ENCODE data around the gene RRAD. TPM values are rescaled to one million over a fixed set of nuclear protein-coding genes. Genes with fewer than 3 reads are reported as not detected.

RRAD gene
- total and polyA plus RNA-seq, 2 donors (not counting 3 experiments of a cell fraction or from before 2014, with no cell fraction given): 0.22 to 0.48 TPM

DNA sequence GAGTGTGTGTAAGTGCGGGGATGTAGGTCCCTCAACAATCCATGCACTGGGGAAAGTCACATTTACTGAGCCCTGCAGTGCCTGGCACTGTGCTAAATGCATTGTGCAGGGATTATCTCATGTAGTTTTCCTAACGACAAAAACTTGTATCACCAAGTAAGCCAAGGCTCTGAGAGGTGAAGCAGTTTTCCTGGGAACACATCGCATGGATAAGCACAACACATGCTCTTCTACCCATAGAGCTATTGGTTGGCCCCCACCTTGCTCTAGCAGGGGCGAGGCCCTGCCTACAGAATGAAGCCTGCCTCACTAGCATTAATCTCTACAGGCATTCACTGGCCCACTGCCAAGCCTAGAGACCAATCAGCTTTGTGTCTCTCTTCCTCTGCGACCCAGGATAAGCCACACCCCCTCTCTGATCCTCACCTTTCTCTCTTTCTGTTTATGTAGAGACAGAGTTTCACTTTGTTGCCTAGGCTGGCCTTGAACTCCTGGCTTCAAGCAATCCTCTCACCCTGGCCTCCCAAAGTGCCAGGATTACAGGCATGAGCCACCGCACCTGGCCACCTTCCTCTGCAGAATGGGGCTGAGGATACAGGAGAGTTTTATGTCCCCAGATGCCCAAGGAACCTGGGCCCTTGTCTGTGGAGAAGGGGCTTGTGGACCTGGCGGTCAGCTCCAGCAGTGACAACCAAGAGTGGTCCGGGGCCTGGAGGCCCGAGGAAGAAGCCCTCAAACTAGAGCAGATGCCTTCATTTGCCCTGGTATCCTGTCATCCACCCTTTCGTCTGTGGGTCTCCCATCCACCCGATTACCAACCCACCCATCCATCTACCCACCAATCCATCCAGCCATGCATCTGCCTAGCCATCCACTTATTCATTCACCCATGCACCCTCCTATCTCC lies 19.4 kb downstream of the RRAD start:
- POLR2A ChIA-PET: no interaction called here
- peak; percentile 28 for FAIRE-seq

More for the DNA sequence above, 19.4 kb downstream of the RRAD start:
- no TSS peak for BruUV-seq (replicated peaks)
- no peaks in the 10 kb centered on the region for H3K27me3 ChIP-seq (ENCODE audit: control insufficient read depth in 2 of 2, insufficient read depth in 2 of 2, low read length in 2 of 2)
- no peaks in the 10 kb centered on the region for H3K4me1 ChIP-seq (ENCODE audit: control insufficient read depth, extremely low read depth, insufficient read depth, low read length)
- H3K9me3 ChIP-seq (replicated peaks; ENCODE audit: control insufficient read depth, insufficient read depth, low read length): no peaks in the 10 kb centered on the region
- no peak for DNase-seq (ENCODE audit: low read depth, low spot score)
- CTCF ChIA-PET: interaction anchor here (0.5 to 1.7 kb wide), 5 partner anchors 11 to 249 kb away, joined by 3 to 7 read pairs (median 3); partner anchors contain the start of gene CDH16
- H3K4me3 ChIP-seq (replicated peaks in 1 of 3; ENCODE audit: insufficient read depth in 1 of 3, low read depth in 1 of 3, low read length in 3 of 3): no peak overlapping the region
- no peaks in the 10 kb centered on the region for H4K20me1 ChIP-seq (replicated peaks; ENCODE audit: control insufficient read depth, extremely low read depth, insufficient read depth, low read length)
- no peak overlapping the region for H3K4me2 ChIP-seq (ENCODE audit: insufficient read depth, low read length)
- no peak overlapping the region for H3K9ac ChIP-seq (replicated peaks; ENCODE audit: extremely low read depth, insufficient read depth, low read length)
- no peaks in the 10 kb centered on the region for H3K9me1 ChIP-seq (replicated peaks; ENCODE audit: control insufficient read depth, extremely low read depth, insufficient read depth, low read length)
- H3K36me3 ChIP-seq (ENCODE audit: control insufficient read depth in 2 of 2, extremely low read depth in 1 of 2, insufficient read depth in 2 of 2, low read length in 2 of 2): no peaks in the 10 kb centered on the region
- intact Hi-C loops (cut with micrococcal nuclease) (no loop called here), dilution Hi-C loops (cut with MboI; ENCODE audit: extremely low pct_ligation_motif_present, low sequenced_read_pairs) (no loop called here)
- H2AFZ ChIP-seq (ENCODE audit: low read depth, low read length): no peak overlapping the region
- H3K79me2 ChIP-seq (ENCODE audit: control insufficient read depth, insufficient read depth, low read length): no peaks in the 10 kb centered on the region
- TF ChIP-seq EZH2 (IDR thresholded peaks at IDR 0.05; ENCODE audit: borderline replicate concordance, low read depth, low read length, severe bottlenecking) (no peak), GATA2 (IDR thresholded peaks at IDR 0.05; ENCODE audit: insufficient read depth, insufficient read length, low read depth, low read length) (no peak), FOS (IDR thresholded peaks at IDR 0.05; ENCODE audit: borderline replicate concordance, insufficient read depth, low read length) (no peak), MYC (IDR thresholded peaks at IDR 0.05; ENCODE audit: low read depth, low read length) (no peak), POLR2A (IDR thresholded peaks at IDR 0.05; ENCODE audit: low read depth, low read length) (no peak), JUN (IDR thresholded peaks at IDR 0.05; ENCODE audit: borderline replicate concordance, insufficient read depth, insufficient read length, low read depth) (no peak), POLR2AphosphoS5 (IDR thresholded peaks at IDR 0.05; ENCODE audit: insufficient read depth, low read depth, low read length) (no peak)
- TF ChIP-seq, protein P1, sequence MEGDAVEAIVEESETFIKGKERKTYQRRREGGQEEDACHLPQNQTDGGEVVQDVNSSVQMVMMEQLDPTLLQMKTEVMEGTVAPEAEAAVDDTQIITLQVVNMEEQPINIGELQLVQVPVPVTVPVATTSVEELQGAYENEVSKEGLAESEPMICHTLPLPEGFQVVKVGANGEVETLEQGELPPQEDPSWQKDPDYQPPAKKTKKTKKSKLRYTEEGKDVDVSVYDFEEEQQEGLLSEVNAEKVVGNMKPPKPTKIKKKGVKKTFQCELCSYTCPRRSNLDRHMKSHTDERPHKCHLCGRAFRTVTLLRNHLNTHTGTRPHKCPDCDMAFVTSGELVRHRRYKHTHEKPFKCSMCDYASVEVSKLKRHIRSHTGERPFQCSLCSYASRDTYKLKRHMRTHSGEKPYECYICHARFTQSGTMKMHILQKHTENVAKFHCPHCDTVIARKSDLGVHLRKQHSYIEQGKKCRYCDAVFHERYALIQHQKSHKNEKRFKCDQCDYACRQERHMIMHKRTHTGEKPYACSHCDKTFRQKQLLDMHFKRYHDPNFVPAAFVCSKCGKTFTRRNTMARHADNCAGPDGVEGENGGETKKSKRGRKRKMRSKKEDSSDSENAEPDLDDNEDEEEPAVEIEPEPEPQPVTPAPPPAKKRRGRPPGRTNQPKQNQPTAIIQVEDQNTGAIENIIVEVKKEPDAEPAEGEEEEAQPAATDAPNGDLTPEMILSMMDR (IDR thresholded peaks at IDR 0.05; ENCODE audit: extremely low read depth in 1 of 2, insufficient read depth in 1 of 2, low read depth in 1 of 2, low read length in 2 of 2): no peak
- H3K27ac ChIP-seq (ENCODE audit: insufficient read depth, low read depth, low read length): no peak overlapping the region
